ENCODE results near the gene PLCB4.

Gene PLCB4

DNA sequence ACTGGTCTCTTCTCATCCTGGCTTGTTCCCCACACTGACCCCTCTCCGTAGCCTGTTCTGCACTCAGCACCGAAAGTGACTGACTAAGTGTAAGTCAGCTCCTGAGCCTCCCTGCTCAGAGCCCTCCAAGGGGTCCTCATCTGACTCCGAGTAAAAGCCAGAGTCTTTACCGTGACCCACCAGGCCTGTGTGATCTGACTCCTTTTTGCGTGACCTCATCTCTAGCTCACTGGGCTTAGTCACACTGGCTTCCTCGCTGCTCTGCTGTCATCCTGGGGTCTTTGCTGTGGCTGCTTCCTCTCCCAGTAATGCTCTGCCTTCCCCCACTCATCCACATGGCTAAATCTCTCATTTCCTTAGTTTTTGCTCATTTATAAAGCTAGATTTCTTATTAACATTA, 116.6 kb downstream of the PLCB4 start:
- no peak for DNase-seq

DNA sequence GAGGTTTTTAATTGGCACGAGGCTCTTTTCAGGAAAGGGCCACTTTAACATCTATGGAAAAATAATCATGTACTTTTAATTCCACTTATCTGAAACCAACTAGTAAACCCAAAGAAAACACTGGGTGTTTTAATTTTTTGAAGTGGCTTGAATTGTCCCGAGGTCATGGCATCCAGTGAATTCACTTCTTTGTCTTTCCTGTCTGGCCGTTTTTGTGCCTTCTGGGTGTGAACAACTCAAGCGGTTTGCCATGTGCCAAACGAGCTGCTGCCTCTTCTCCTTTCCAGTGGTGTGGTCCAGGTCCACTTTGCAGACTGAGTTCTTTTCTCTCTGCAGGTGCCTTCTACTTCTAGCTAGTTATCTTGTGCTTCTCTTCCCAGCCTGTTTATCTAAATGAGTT, 117.5 kb downstream of the PLCB4 start:
- no peak for DNase-seq

DNA sequence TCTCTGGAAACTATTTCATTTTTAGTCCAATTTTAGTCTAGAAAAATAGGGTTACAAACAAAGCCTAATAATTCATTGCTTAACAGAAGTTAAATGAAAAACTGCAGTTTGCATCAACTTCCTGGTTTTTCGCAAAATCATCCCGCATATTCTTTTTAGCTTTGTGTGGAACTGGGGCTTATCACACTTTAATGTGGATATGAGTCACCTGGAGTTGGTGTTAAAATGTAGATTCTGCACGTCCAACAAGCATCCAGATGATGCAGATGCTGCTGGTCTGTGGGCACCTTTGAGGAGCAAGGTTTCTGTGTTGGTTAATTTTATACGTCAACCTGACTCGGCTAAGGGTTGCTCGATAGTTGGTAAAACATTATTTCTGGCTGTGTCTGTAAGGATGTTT, 126.1 kb downstream of the PLCB4 start:
- no peak for DNase-seq

DNA sequence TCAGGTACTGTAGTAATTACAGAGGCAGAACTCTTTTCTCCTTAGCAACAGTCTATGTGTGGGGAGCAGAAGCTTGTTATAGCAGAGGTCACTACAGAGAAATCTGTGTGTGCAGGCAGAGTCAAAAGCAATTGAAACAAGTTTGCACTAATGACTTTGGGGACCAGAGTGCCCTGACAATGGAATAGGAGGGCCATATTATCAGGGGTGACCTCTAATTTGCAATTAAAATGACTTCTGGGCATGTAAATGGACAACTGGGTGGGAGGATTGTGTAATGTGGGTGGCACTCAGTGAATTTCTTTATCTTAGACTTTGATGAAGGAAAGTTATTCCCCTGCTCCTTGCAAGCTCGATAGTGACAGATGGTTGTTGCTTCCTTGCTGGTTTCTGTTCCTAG, 127.2 kb downstream of the PLCB4 start:
- no peak for DNase-seq

DNA sequence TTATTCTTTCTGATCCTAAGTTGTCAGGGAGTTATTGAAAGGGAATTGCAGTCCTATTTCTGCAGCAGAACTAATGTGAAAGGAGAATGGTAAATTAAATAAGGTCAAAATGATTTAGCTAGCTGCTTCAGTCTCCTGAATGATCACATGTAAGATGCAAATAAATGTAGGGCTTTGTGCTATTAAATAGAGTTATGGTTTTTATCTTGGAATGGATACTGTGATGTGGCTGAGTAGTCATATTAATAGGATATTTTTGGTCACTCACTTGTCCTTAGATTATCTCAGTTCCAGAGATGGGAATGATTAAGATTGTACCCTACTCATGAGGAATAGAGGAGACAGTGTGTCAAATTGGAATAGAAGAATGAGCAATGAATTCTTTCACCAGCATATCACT, 129.6 kb downstream of the PLCB4 start:
- DNase-seq, result no peak

DNA sequence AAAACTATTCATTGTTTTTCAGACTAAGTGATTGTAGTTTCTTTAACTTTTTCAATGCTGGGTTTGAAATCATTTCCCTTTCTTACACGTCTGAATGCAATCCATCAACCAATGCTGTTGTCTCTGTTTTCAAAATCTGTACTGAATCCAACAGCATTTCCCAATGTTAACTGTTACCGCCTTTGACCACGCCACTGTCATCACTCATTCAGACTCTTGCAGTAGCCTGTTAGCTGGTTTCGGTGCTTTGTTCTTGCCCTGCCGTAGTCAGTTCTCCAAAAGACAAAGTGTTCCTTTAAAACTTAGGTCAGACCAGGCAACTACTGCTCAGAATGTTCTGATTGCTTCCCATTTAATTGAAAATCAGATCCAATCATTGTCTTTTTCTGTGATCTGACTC, 131.3 kb downstream of the PLCB4 start:
- DNase-seq, result no peak

DNA sequence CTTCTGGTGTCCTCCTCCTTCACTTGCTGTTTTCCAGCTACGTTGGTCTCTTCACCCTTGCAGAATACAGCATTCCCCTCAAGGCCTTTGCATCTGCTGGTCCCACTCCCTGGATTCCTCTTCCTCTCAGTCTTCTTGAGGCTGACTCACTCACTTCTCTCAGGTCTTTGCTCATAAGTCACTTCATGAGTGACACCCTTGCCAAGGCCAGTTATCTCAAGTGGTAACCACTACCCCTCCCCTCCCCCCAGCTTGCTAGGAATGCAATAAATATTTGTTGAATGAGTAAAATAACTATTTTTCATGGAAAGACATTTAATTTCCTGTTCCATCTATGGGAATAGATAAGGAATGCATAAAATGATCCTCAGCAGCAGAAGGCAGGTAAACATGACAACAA, 131.7 kb downstream of the PLCB4 start:
- DNase-seq, result no peak

DNA sequence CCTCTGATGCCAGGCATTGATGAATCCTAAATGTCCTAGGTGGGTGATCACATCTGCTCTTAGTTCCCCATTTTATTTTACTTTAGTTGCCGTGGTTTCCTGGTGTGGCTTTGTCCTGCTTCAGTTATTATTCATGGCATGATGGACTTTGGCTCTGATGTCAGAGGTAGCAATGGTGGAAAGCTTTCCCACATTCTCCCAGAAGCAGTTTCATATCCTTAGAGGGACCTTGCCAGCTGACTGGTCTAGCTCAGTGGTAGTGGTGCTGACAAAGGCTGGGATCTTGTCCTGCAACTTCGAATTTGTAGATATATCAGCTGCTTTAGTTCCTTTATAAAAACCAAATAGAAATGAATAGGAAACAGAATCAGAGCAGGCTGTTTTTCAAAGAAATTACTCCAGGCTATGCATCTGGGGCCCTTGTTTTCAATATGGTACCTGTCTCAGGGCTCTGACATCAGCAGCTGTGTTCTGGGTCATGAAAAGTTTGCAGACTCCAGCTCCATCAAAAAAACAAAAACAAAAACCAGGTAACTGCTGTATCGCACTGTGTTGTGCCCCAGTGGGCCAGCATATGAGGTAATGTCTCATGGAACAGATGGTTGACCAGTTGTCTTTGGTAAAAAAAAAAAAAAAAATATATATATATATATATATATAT, 133.7 kb downstream of the PLCB4 start:
- no peak for DNase-seq

DNA sequence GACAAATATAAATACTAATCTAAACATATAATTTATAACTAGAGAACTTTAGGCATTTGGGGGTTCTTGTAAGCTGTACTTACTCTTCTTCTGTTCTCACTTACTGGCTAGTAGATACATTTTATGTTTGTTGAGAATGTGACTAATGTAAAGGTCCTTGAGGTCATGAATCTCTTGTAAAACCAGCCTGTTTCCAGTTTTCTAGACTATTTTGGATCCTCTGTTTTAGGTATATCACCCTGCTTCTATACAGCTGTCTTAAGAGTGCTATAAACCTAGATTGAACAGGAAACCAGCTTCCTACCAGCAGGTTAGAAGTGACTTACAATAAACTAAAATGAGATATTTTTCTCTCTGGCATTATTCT, 134.2 kb downstream of the PLCB4 start:
- DNase-seq, result no peak

DNA sequence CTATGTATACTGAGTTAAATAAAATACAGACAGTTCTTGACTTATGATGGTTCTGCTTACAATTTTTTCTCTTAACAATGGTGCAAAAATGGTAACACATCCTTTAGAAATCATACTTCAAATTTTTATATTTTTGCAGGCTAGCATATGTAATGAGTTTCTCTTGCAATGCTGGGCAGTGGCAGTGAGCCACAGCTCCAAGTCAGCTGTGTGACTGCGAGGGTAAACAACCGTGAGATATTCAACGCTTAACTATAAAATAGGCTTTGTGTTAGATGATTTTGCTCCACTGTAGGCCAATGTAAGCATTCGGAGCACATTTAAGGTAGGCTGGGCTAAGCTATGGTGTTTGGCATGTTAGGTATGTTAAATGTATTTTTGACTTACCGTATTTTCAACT, 136.1 kb downstream of the PLCB4 start:
- no peak for DNase-seq

DNA sequence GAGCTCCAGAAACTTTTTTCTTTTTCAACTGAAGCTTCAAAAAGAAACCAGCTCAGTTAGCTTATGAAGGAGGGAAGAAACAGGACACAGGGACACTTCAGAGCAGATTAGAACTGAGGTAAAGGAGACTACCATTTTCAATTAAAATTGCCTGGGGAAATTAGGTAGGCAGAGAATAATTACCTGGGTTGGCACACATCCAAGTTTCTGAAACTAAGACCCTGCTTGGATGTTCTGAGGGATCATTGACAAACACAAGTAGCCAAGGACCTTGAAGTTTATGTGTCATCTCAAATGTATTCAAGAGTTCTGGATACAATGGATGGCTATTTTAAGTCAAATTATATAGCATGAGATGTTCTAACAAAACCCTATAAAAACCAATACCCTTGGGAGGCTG, 137.6 kb downstream of the PLCB4 start:
- no peak for DNase-seq

DNA sequence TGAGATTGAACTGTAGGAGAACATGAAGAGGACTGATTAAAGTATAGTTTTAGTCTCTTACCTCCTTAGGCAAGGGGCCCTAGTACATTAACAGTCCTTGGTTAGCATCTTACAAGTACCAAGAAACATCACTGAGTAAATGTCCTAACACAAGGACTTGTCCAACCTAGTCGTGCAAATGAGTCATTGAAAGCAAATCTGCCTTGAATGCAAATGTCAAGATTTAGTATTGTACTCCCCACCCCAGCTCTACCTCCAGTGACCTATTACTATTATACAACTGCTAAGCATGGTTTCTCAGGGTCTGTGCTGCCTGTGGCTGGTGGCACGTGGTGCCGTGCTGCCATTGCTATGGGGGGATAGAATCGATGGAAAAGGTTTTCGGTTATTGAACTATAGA, 138.4 kb downstream of the PLCB4 start:
- no peak for DNase-seq

DNA sequence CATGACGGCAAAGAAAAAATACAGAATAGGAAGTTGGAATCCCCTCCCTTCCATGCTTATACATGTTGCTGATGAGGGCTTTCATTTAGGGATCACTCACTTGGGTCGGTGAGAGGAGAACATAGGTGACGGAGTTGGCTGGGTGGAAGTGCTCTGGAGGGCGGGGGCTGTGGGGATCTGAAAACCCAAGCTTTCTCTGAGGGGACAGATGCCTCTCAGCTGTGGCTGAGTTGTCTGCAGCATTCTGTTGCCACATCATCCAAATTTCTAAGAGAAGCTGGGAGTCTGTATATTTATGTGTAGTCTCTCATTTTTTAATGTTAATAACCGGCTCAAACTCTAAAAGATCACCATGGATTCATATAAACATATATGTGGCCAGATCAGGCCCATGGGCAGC, 141.5 kb downstream of the PLCB4 start:
- DNase-seq, result no peak

DNA sequence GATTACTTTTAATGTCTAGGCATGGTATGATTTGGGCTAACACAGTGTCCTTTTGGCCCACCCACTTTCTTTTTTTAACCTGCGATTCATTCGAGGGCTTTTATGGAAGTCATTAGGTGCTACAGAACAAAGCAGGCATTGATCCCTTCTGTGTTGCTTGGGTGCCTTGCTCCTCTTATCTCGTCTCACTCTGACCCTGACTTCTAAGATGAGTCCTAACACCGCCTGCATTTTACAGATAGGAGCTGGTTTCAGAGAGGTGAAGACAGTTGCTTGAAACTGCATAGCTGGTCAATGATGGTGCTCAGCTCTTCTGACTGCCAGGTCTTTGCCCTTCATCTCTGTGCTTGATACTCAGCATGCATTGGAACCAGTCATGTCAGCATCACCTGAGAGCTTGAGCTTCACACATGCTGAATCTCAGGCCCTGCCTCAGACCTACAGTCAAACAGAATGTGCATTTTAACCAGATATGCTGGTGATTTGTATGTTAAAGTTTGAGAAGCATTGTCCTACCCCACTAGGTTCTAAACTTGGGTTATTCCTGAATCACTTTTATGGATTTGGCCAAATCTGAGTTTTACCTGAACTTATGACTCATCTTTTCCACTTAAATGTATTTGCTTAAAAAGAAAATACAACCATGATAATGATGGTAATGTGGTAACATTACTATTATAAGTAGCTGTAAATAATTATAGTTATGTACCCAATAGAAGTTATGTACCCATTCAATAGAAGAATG, 142.3 kb downstream of the PLCB4 start:
- no peak for DNase-seq

DNA sequence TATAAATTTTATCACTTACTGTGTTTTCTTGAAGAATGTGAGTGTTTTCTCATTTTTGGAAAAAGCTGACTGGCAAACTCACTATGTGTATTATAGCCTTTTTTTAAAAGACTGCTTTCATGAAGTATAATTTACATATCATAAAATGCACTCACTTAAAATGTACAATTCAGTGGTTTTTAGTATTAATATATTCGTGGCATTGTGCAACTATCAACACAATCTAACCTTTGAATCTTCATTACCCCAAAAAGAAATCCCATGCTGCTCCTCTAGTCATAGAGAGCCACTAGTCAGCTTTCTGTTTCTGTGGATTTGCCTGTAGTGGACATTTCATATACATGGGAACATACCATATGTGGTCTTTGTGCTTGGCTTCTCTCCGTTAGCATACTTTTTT, 143.8 kb downstream of the PLCB4 start:
- DNase-seq, result no peak

DNA sequence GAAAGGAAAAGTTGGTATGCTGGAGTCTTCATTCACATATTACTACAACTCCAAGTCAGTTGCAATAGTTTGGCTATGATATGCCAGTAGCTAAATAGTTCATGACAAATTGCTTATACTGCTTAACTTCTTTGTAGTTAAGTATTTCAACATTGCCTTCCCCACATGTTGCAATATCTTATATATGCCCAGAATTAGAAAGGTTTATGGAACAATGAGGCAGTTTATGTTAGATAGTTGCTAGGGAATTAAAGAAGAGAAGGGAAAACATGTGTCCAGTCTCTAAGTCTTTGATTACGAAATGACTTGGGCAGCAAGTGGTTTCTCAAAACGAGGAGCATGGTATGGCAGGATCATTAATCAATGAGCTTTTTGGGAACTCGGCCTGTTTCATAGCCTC, 145.8 kb downstream of the PLCB4 start:
- no peak for DNase-seq

DNA sequence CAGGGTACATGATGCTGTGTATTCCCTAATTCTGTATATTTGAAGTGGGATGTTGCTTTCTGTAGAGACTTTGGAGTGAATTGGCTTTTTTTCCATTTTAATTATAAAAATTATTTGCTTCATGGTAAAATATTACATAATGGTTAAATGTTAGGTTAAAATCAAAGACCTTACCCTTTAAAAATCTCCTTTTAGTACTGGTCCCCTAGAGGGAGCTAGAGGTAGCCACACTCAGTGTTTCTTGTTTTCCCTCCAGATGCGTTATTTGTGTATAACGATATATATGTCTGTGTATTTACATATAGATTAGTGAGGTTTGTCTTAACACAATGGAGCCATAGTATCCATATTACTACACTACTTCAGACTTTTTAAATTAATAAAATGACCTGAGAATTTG, 146.7 kb downstream of the PLCB4 start:
- DNase-seq, result no peak

DNA sequence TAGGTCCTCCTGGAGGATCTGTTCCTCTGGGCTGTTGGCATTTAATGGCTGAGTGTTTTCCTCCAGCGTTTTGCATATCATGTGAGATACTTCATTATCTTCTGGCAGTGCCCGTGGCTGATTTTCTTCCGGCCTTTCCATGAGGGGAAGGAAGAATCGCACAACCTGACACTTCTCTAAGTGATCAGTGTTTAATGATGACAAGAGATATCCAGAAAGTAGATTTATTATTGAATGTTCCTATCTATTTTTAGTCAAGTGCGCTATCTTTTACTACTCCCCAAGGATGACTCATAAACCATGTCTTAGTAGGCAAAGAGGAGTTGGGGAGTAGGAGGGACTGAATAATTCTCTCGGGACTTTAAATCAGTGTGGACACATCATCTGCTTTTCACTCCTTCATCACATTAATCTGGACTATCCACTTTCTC, 149.7 kb downstream of the PLCB4 start:
- DNase-seq, result no peak

DNA sequence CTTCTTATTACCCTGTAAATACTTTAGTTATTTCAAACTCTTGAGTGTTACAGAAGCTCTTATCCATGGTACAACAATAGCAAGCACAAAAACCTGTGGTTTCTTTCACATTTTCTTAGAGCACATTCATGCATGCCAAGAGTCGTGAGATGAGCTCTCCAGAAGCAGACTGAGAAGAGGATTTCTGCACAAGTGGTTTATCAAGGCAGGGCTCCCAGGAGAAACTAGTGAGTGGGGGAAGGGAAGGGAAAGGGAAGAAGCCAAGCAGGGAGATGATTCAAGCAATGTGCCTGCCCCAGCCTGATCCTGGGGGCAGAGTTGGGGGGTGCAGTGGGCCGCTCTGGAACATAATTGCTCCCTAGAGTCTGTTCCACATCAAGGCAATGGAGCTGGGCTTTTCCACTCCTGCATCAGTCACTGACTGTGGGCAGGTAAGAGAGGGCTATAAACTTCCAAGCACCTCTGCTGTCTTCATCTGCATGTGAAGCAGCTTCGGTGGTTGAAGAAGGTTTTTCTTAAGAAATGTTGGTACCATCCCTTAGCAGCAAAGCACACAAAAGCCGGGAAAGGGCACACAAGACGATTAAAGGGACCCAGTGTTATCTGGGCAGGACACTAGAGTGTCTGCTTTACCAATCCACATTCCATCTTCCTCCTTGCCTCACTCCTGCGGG, 152.1 kb downstream of the PLCB4 start:
- DNase-seq, result no peak

DNA sequence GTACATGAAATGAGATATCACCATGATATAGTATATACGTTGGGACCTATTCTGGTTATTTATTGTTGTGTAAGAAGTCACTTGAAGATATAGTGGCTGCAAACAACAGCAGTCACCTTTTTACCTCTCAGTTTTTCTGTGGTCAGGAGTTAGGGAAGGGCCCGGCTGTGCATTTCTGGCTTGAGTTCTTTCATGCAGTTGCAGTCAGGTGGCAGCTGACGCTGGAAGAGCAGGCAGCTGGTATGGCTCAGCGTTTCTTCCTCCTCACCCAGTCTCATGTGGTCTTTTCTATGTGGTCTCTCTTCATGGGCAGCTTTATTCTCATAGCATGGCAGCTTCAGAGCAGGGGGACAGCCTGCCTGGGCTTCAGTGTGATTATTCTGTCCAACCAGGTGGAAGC, 154.4 kb downstream of the PLCB4 start:
- DNase-seq, result no peak

DNA sequence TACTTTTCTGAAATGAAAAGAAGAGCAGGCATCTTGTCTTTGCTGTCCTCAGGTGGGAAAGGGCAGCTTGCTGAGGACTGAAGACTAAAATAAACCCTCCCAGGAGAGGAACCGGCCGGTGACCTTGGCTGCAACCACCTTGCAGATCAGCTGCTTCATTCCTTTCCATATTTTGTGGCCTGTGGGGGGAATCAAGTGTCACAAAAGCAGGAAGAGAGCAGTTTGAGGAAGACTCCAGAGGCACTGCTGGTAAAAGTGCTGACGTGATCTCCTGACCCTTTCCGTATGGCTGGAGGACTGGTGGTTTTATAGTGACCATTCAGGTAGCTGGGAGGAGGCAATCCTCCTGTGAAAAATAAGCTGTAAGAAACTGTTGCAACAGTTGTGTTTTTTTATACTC, 157.0 kb downstream of the PLCB4 start:
- DNase-seq, result no peak

DNA sequence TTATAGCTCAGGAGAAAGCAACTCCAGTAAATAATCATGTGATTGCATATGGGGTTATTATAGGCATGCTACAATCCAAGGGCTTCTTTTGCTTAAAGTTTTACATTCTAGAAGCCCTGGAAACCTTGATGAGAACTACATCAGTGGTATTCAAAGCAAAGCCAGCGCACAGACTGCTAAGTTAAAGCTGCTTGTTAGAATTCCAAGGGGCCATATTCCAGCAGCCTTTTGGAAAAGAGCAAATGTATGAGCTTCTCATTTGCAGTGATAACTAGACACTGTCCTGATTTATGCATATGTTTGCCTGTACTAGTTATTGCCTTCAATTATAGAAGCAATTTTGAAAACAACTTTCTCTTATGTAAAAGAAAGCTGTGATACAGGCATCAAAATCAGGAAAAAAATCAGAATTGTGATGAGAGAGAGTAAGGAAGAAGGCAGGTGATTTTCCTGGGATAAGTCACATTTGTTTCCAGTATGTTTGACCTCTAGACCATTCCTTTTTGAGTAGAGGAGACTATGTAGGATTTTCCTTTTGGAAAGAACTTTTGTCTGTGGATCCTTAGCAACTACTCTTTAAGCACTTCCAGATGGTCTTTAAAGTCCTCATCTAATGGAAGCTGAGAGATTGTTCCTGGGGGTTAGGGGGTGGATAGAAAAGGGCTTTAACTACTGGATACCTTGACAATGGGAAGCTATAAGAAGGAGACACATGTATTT, 159.2 kb downstream of the PLCB4 start:
- DNase-seq, result no peak

DNA sequence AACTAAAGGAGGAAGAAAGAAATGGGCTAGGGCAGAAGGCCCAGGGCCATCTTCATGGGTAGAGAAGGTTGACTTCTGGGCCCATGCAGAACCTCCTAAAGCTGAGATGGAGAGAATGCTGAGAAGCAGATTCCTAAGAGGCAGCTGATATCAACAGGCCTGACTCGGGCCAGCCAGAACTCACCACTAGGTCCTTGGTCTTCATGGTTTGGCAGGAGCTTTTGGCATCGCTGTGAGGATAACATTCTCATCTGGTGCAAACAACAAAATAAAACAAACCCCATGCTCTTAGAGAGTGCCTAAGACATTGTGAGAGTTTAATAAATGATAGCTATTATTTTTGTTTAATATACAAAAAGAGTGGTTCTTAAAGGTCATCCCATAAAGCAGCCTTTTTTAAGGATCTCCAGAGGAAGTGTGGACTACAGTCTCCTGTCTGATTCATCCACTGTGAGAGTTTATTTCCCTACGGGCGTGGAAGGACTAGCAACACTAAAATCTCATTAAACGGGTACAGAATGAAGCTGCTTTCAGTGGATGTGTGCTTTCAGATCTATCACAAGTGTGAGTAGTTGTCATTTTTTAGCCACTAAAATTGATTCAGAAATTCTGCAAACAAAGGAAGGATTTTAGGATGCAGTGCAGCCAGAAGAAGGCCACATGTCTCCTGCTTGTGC, 160.0 kb downstream of the PLCB4 start:
- DNase-seq, result no peak
